ENCODE results near the gene UBR3.
A peak's percentile ranks its signal among the peaks of the same experiment; 100 is the strongest.
"Not testable (repeated sequence)": the region's sequence is repeated elsewhere in the genome, so short reads cannot be mapped to it uniquely, and the experiment has no call there.

UBR3 gene

GRCh38 chr2:169827272-169828140 is at the start of gene UBR3:
Gene UBR3 (plus strand): TSS chr2:169827454. CDS start chr2:169827508, 54 bp downstream.
- peak; percentile 70 to 87 (median 83) for DNase-seq

GRCh38 chr2:169778446-169778845 is 48.8 kb upstream of the UBR3 start:
- no peak for DNase-seq

- no peak for DNase-seq
These were observed 45.8 kb upstream of the UBR3 start for GRCh38 chr2:169781249-169782013.

- DNase-seq: no peak
These were observed 44.7 kb upstream of the UBR3 start for GRCh38 chr2:169782513-169782912.

- no peak for DNase-seq
These were observed 36.7 kb upstream of the UBR3 start for GRCh38 chr2:169790581-169790980.

GRCh38 chr2:169795181-169795580 is 32.1 kb upstream of the UBR3 start:
- no peak for DNase-seq

GRCh38 chr2:169796441-169796840 is 30.8 kb upstream of the UBR3 start:
- no peak for DNase-seq

GRCh38 chr2:169797601-169798000 is 29.7 kb upstream of the UBR3 start:
- no peak for DNase-seq

GRCh38 chr2:169798397-169798717 is 28.9 kb upstream of the UBR3 start:
- no peak for DNase-seq

- peak; percentile 73 to 85 (median 82) for DNase-seq
These were observed 28.3 kb upstream of the UBR3 start, which contains the start of gene SSB for GRCh38 chr2:169798718-169799592. Gene SSB (plus strand): TSS chr2:169798871. CDS start chr2:169800961, 2,090 bp downstream.

GRCh38 chr2:169803480-169803879 is 23.8 kb upstream of the UBR3 start:
- no peak for DNase-seq

- DNase-seq: no peak
These were observed 20.7 kb upstream of the UBR3 start for GRCh38 chr2:169806586-169806985.

- DNase-seq: no peak
These were observed 19.0 kb upstream of the UBR3 start for GRCh38 chr2:169808221-169808620.

GRCh38 chr2:169815849-169816248 is 11.4 kb upstream of the UBR3 start:
- no peak for DNase-seq

GRCh38 chr2:169816961-169817360 is 10.3 kb upstream of the UBR3 start:
- not testable (repeated sequence) for DNase-seq

- not testable (repeated sequence) for DNase-seq
These were observed 9.9 kb upstream of the UBR3 start for GRCh38 chr2:169817369-169817768.

- DNase-seq: no peak
These were observed 9.0 kb upstream of the UBR3 start for GRCh38 chr2:169818241-169818640.

- no peak for DNase-seq
These were observed 8.1 kb upstream of the UBR3 start for GRCh38 chr2:169819106-169819505.

- not testable (repeated sequence) for DNase-seq
These were observed 7.2 kb upstream of the UBR3 start for GRCh38 chr2:169820101-169820500.

- no peak for DNase-seq
These were observed 5.2 kb upstream of the UBR3 start for GRCh38 chr2:169822036-169822435.

- no peak for DNase-seq
These were observed 4.4 kb upstream of the UBR3 start for GRCh38 chr2:169822785-169823392.

GRCh38 chr2:169823996-169824372 is 3.3 kb upstream of the UBR3 start:
- peak in 1 of 6 experiments; percentile 30 for DNase-seq

All from stimulated activated naive CD4-positive, alpha-beta T cell (primary cell).